ENCODE measurements around the gene NAV2. TPM values are rescaled to one million over a fixed set of nuclear protein-coding genes. Genes with fewer than 3 reads are reported as not detected.

The NAV2 gene
- total RNA-seq, 1 donor from 2014 or later = 10.3 TPM

- Mint-ChIP-seq H3K27me3 (peaks cover 16% of the 10 kb centered on the region), H3K4me1 (no peaks in the 10 kb centered on the region), H3K4me3 (no peak overlapping the region), H3K27ac (no peak overlapping the region), H3K9me3 (no peaks in the 10 kb centered on the region), H3K36me3 (ENCODE audit: low read depth) (no peaks in the 10 kb centered on the region)
- DNase-seq (no peak), ATAC-seq (ENCODE audit: low read depth) (no peak)
- CTCF ChIA-PET = no interaction called here
- intact Hi-C loops (cut with micrococcal nuclease) = no loop called here
- TF ChIP-seq CTCF (IDR thresholded peaks at IDR 0.05) = no peak
- POLR2A ChIA-PET = no interaction called here
Measured at GRCh38 chr11:19820100-19820499, 107.5 kb downstream of the NAV2 start.

- H3K36me3 Mint-ChIP-seq (ENCODE audit: low read depth) = no peaks in the 10 kb centered on the region
- TF ChIP-seq CTCF (IDR thresholded peaks at IDR 0.05) = no peak
- POLR2A ChIA-PET = no interaction called here
Measured at GRCh38 chr11:19821412-19821875, 108.8 kb downstream of the NAV2 start.

GRCh38 chr11:19821993-19822392, 109.4 kb downstream of the NAV2 start:
- Mint-ChIP-seq H3K36me3 (ENCODE audit: low read depth) (no peaks in the 10 kb centered on the region), H3K4me3 (no peak overlapping the region), H3K27me3 (peaks cover 16% of the 10 kb centered on the region), H3K27ac (no peak overlapping the region), H3K9me3 (no peaks in the 10 kb centered on the region), H3K4me1 (no peaks in the 10 kb centered on the region)
- POLR2A ChIA-PET = no interaction called here
- intact Hi-C loops (cut with micrococcal nuclease) = no loop called here
- CTCF ChIA-PET = no interaction called here
- no peak for TF ChIP-seq CTCF (IDR thresholded peaks at IDR 0.05)
- DNase-seq (no peak), ATAC-seq (ENCODE audit: low read depth) (no peak)

More at GRCh38 chr11:19821412-19821875, 108.8 kb downstream of the NAV2 start:
- no peaks in the 10 kb centered on the region for H3K9me3 Mint-ChIP-seq
- H3K4me1 Mint-ChIP-seq = no peaks in the 10 kb centered on the region
- ATAC-seq (ENCODE audit: low read depth) = no peak
- no peak for DNase-seq
- CTCF ChIA-PET = no interaction called here
- no peak overlapping the region for H3K4me3 Mint-ChIP-seq
- peaks cover 16% of the 10 kb centered on the region for H3K27me3 Mint-ChIP-seq
- H3K27ac Mint-ChIP-seq = no peak overlapping the region
- intact Hi-C loops (cut with micrococcal nuclease) = no loop called here

- no peak for TF ChIP-seq CTCF (IDR thresholded peaks at IDR 0.05)
- POLR2A ChIA-PET = no interaction called here
- H3K27me3 Mint-ChIP-seq = peaks cover 16% of the 10 kb centered on the region
- no peaks in the 10 kb centered on the region for H3K9me3 Mint-ChIP-seq
- H3K4me3 Mint-ChIP-seq = no peak overlapping the region
- intact Hi-C loops (cut with micrococcal nuclease) = no loop called here
- no peaks in the 10 kb centered on the region for H3K4me1 Mint-ChIP-seq
- no peaks in the 10 kb centered on the region for H3K36me3 Mint-ChIP-seq (ENCODE audit: low read depth)
- CTCF ChIA-PET = interaction anchor here (0.6 kb wide), 1 partner anchor 70 kb away, joined by 4 read pairs; no protein-coding TSS in a partner anchor
- no peak overlapping the region for H3K27ac Mint-ChIP-seq
- DNase-seq (no peak), ATAC-seq (ENCODE audit: low read depth) (no peak)
Measured at GRCh38 chr11:19822531-19822930, 109.9 kb downstream of the NAV2 start.

- no peaks in the 10 kb centered on the region for H3K36me3 Mint-ChIP-seq (ENCODE audit: low read depth)
- H3K4me3 Mint-ChIP-seq = no peak overlapping the region
- no peak overlapping the region for H3K27ac Mint-ChIP-seq
- H3K27me3 Mint-ChIP-seq = peaks cover 5% of the 10 kb centered on the region
- no peak for DNase-seq
- no peak for TF ChIP-seq CTCF (IDR thresholded peaks at IDR 0.05)
- ATAC-seq (ENCODE audit: low read depth) = no peak
- POLR2A ChIA-PET = no interaction called here
- CTCF ChIA-PET = no interaction called here
- intact Hi-C loops (cut with micrococcal nuclease) = no loop called here
- H3K4me1 Mint-ChIP-seq = no peaks in the 10 kb centered on the region
- H3K9me3 Mint-ChIP-seq = no peaks in the 10 kb centered on the region
Measured at GRCh38 chr11:19826606-19827005, 114.0 kb downstream of the NAV2 start.

All from activated B cell treated with CpG ODN at 0.5 μM for 24 hours (primary cell).